CD4-positive, alpha-beta memory T cell (primary cell): Measurements from ENCODE around the gene PPARG. TPM values are rescaled to one million over a fixed set of nuclear protein-coding genes. Genes with fewer than 3 reads are reported as not detected.

Experiments
- CTCF ChIA-PET: fragments of 350-600 bp; sonication (Branson Sonifier 250); formaldehyde crosslinking; loops from one replicate; lab custom pipeline; 2021; ENCODE audit warnings: inconsistent platforms; ENCODE audit not compliant: partially characterized antibody; lab: Charles Lee
- POLR2A ChIA-PET: fragments of 350-600 bp; sonication (Branson Sonifier 250); formaldehyde crosslinking; loops from one replicate; lab custom pipeline; 2021; ENCODE audit not compliant: partially characterized antibody; lab: Charles Lee
- DNase-seq, 5 donors: peaks; one replicate each; pipeline versions ENCODE4 v3.0.0 to v3.0.0-alpha.2; 2020 to 2022; ENCODE audit warnings: mixed read lengths in 1 of 5
- H3K27ac ChIP-seq: one replicate; pipeline ENCODE4 v1.7.0; 2013; ENCODE audit warnings: low read depth, low read length
- H3K27me3 ChIP-seq: 2 replicates; pipeline ENCODE4 v1.7.0; 2013; ENCODE audit warnings: mild to moderate bottlenecking, low read length, moderate library complexity; ENCODE audit not compliant: insufficient read depth
- H3K36me3 ChIP-seq: 2 replicates; pipeline ENCODE4 v1.7.0; 2013; ENCODE audit warnings: mild to moderate bottlenecking, low read length, moderate library complexity; ENCODE audit not compliant: insufficient read depth
- H3K4me1 ChIP-seq: 2 replicates; pipeline ENCODE4 v1.7.0; 2013; ENCODE audit warnings: mild to moderate bottlenecking, low read length, moderate library complexity; ENCODE audit not compliant: insufficient read depth
- H3K4me3 ChIP-seq, 2 donors: one replicate each; pipeline ENCODE4 v1.7.0; 2013; ENCODE audit warnings: low read length in 2 of 2, mild to moderate bottlenecking in 1 of 2
- H3K9me3 ChIP-seq, 2 donors: one replicate each; pipeline ENCODE4 v1.7.0; 2013; ENCODE audit warnings: low read length in 2 of 2, control low read depth in 1 of 2; ENCODE audit not compliant: control insufficient read depth in 1 of 2
- H3K27ac Mint-ChIP-seq, 7 donors: one replicate each; pipeline ENCODE4 v1.8.0; 2020 to 2021; ENCODE audit warnings: mixed read lengths in 7 of 7, mild to moderate bottlenecking in 6 of 7, inconsistent platforms in 3 of 7, moderate library complexity in 3 of 7
- H3K27me3 Mint-ChIP-seq, 2 donors: one replicate each; pipeline ENCODE4 v1.8.0; 2020 to 2021; ENCODE audit warnings: mixed read lengths in 2 of 2
- H3K36me3 Mint-ChIP-seq, 2 donors: one replicate each; pipeline ENCODE4 v1.8.0; 2020 to 2021; ENCODE audit warnings: mixed read lengths in 2 of 2, inconsistent platforms in 1 of 2, mild to moderate bottlenecking in 1 of 2
- H3K4me1 Mint-ChIP-seq, 4 donors: one replicate each; pipeline ENCODE4 v1.8.0; 2020 to 2021; ENCODE audit warnings: mixed read lengths in 4 of 4, mild to moderate bottlenecking in 1 of 4
- H3K4me3 Mint-ChIP-seq, 8 donors: one replicate each; pipeline ENCODE4 v1.8.0; 2020 to 2021; ENCODE audit warnings: mixed read lengths in 8 of 8, mild to moderate bottlenecking in 7 of 8, moderate library complexity in 6 of 8, inconsistent platforms in 3 of 8
- H3K9me3 Mint-ChIP-seq, 8 donors: one replicate each; pipeline ENCODE4 v1.8.0; 2020 to 2021; ENCODE audit warnings: mixed read lengths in 8 of 8, mild to moderate bottlenecking in 5 of 8, inconsistent platforms in 3 of 8, moderate library complexity in 1 of 8
- intact Hi-C: fragments of 100-400 bp; cut with micrococcal nuclease; formaldehyde crosslinking; loops from one replicate; pipeline ENCODE4 v1.15.1; 2023
- polyA plus RNA-seq, 2 donors: library from polyadenylated mRNA; unstranded; fragments of 300-500 nt; fragmentation: Illumina TruSeq; gene quantifications; one replicate each; pipeline ENCODE4 v1.2.3, GENCODE V29; 2021
- total RNA-seq, 2 experiments: library from RNA; stranded (reverse); gene quantifications; one replicate each; pipeline ENCODE4 v1.2.3, GENCODE V29; 2021

Gene PPARG
- total and polyA plus RNA-seq, 4 experiments from 2014 or later = 0.29 to 0.99 (median 0.83) TPM; not detected in 1

GRCh38 chr3:12393894-12394293 is 105.0 kb downstream of the PPARG start:
- no peak overlapping the region for H3K27ac ChIP-seq
- no peaks in the 10 kb centered on the region for H3K36me3 ChIP-seq
- Mint-ChIP-seq H3K27ac (no peak overlapping the region), H3K4me1 (peaks cover 8 to 13% (median 11%) of the 10 kb centered on the region in 4 donors), H3K36me3 (no peaks in the 10 kb centered on the region), H3K4me3 (no peak overlapping the region), H3K27me3 (peaks cover 4 to 14% of the 10 kb centered on the region in 2 donors), H3K9me3 (no peaks in the 10 kb centered on the region)
- no peak for DNase-seq
- intact Hi-C loops = no loop called here
- CTCF ChIA-PET = interaction anchor here (1.2 kb wide), 1 partner anchor 85 kb away, joined by 3 read pairs; no protein-coding TSS in a partner anchor
- H3K9me3 ChIP-seq = no peaks in the 10 kb centered on the region
- peaks cover 13% of the 10 kb centered on the region for H3K4me1 ChIP-seq
- H3K27me3 ChIP-seq = no peaks in the 10 kb centered on the region
- H3K4me3 ChIP-seq = no peak overlapping the region
- POLR2A ChIA-PET = interaction anchor here (0.8 kb wide), 1 partner anchor 11 kb away, joined by 3 read pairs; no protein-coding TSS in a partner anchor

GRCh38 chr3:12394569-12395271 is 105.8 kb downstream of the PPARG start:
- POLR2A ChIA-PET = interaction anchor here (0.8 kb wide), 1 partner anchor 12 kb away, joined by 3 read pairs; no protein-coding TSS in a partner anchor
- no peaks in the 10 kb centered on the region for H3K9me3 ChIP-seq
- H3K36me3 ChIP-seq = no peaks in the 10 kb centered on the region
- H3K36me3 Mint-ChIP-seq = no peaks in the 10 kb centered on the region
- H3K27me3 ChIP-seq = no peaks in the 10 kb centered on the region
- H3K4me3 Mint-ChIP-seq = peak overlapping the region in 7 of 8 donors; percentile 42 to 89 (median 77)
- no peaks in the 10 kb centered on the region for H3K9me3 Mint-ChIP-seq
- peak overlapping the region in 1 of 2 donors; percentile 33 for H3K4me3 ChIP-seq
- CTCF ChIA-PET = interaction anchor here (0.5 to 1.2 kb wide), 3 partner anchors 14 to 750 kb away, joined by 3 read pairs; no protein-coding TSS in a partner anchor
- peaks cover 4 to 14% of the 10 kb centered on the region in 2 donors for H3K27me3 Mint-ChIP-seq
- H3K27ac ChIP-seq = no peak overlapping the region
- intact Hi-C loops = no loop called here
- peaks cover 8 to 13% (median 11%) of the 10 kb centered on the region in 4 donors for H3K4me1 Mint-ChIP-seq
- no peak for DNase-seq
- H3K4me1 ChIP-seq = peaks cover 13% of the 10 kb centered on the region
- peak overlapping the region in 3 of 7 donors; percentile 3 to 76 (median 37) for H3K27ac Mint-ChIP-seq

GRCh38 chr3:12395349-12396012 is 106.6 kb downstream of the PPARG start:
- no peaks in the 10 kb centered on the region for H3K36me3 ChIP-seq
- H3K4me1 ChIP-seq = peaks cover 13% of the 10 kb centered on the region
- Mint-ChIP-seq H3K27me3 (peaks cover 4 to 14% of the 10 kb centered on the region in 2 donors), H3K36me3 (no peaks in the 10 kb centered on the region), H3K4me3 (peak overlapping the region; percentile 42 to 89 (median 78)), H3K4me1 (peaks cover 8 to 13% (median 11%) of the 10 kb centered on the region in 4 donors), H3K27ac (peak overlapping the region in 4 of 7 donors; percentile 31 to 82 (median 56)), H3K9me3 (no peaks in the 10 kb centered on the region)
- H3K4me3 ChIP-seq = peak overlapping the region in 1 of 2 donors; percentile 33
- intact Hi-C loops = no loop called here
- ChIA-PET CTCF (interaction anchor here (1.2 kb wide), 2 partner anchors 14 to 84 kb away, joined by 3 read pairs; no protein-coding TSS in a partner anchor), POLR2A (interaction anchor here (0.7 kb wide), 1 partner anchor 60 kb away, joined by 4 read pairs; no protein-coding TSS in a partner anchor)
- peak overlapping the region; percentile 2 for H3K27ac ChIP-seq
- no peaks in the 10 kb centered on the region for H3K27me3 ChIP-seq
- H3K9me3 ChIP-seq = no peaks in the 10 kb centered on the region
- no peak for DNase-seq

- ChIA-PET POLR2A (no interaction called here), CTCF (no interaction called here)
- no peak overlapping the region for H3K27ac ChIP-seq
- H3K27me3 ChIP-seq = no peaks in the 10 kb centered on the region
- no peaks in the 10 kb centered on the region for H3K36me3 ChIP-seq
- no peaks in the 10 kb centered on the region for H3K9me3 ChIP-seq
- no peak overlapping the region for H3K4me3 ChIP-seq
- peaks cover 13% of the 10 kb centered on the region for H3K4me1 ChIP-seq
- no peak overlapping the region for H3K27ac Mint-ChIP-seq
- no peak overlapping the region for H3K4me3 Mint-ChIP-seq
- H3K4me1 Mint-ChIP-seq = peaks cover 8 to 13% (median 11%) of the 10 kb centered on the region in 4 donors
- no peaks in the 10 kb centered on the region for H3K36me3 Mint-ChIP-seq
- H3K27me3 Mint-ChIP-seq = peaks cover 2 to 12% of the 10 kb centered on the region in 2 donors
- intact Hi-C loops = no loop called here
- DNase-seq = no peak
- no peaks in the 10 kb centered on the region for H3K9me3 Mint-ChIP-seq
Observed at GRCh38 chr3:12396471-12396870, 107.6 kb downstream of the PPARG start.

- H3K4me1 Mint-ChIP-seq = peaks cover 7 to 13% (median 11%) of the 10 kb centered on the region in 4 donors
- no peak overlapping the region for H3K27ac ChIP-seq
- H3K9me3 Mint-ChIP-seq = no peaks in the 10 kb centered on the region
- H3K4me1 ChIP-seq = peaks cover 13% of the 10 kb centered on the region
- H3K4me3 ChIP-seq = no peak overlapping the region
- H3K27me3 Mint-ChIP-seq = peaks cover 2 to 8% of the 10 kb centered on the region in 2 donors
- no peak overlapping the region for H3K27ac Mint-ChIP-seq
- no peak for DNase-seq
- no peaks in the 10 kb centered on the region for H3K36me3 Mint-ChIP-seq
- no peak overlapping the region for H3K4me3 Mint-ChIP-seq
- POLR2A ChIA-PET = no interaction called here
- H3K9me3 ChIP-seq = no peaks in the 10 kb centered on the region
- H3K27me3 ChIP-seq = no peaks in the 10 kb centered on the region
- CTCF ChIA-PET = no interaction called here
- no peaks in the 10 kb centered on the region for H3K36me3 ChIP-seq
- intact Hi-C loops = no loop called here
Observed at GRCh38 chr3:12399226-12399625, 110.4 kb downstream of the PPARG start.

- Histone ChIP-seq H3K36me3 (no peaks in the 10 kb centered on the region), H3K9me3 (no peaks in the 10 kb centered on the region), H3K4me1 (peaks cover under 1% of the 10 kb centered on the region), H3K27ac (no peak overlapping the region), H3K27me3 (no peaks in the 10 kb centered on the region), H3K4me3 (no peak overlapping the region)
- DNase-seq = no peak
- no peaks in the 10 kb centered on the region for H3K9me3 Mint-ChIP-seq
- intact Hi-C loops = no loop called here
- CTCF ChIA-PET = interaction anchor here (0.6 kb wide), 1 partner anchor 320 kb away, joined by 5 read pairs; no protein-coding TSS in a partner anchor
- H3K27ac Mint-ChIP-seq = no peak overlapping the region
- peaks cover 0 to 8% of the 10 kb centered on the region in 2 donors for H3K27me3 Mint-ChIP-seq
- peaks cover 1 to 3% (median 2%) of the 10 kb centered on the region in 4 donors for H3K4me1 Mint-ChIP-seq
- no peaks in the 10 kb centered on the region for H3K36me3 Mint-ChIP-seq
- POLR2A ChIA-PET = no interaction called here
- H3K4me3 Mint-ChIP-seq = no peak overlapping the region
Observed at GRCh38 chr3:12400616-12401194, 111.8 kb downstream of the PPARG start.
